GM19467 (cell line): Measurements from ENCODE around the gene LIN52.

Experiments
- ATAC-seq: cut with Tn5 transposase; IDR thresholded peaks from one replicate; pipeline ENCODE4 v1.9.1; 2021; ENCODE audit warnings: mild to moderate bottlenecking, moderate library complexity; ENCODE audit not compliant: unreplicated experiment

LIN52 gene

DNA sequence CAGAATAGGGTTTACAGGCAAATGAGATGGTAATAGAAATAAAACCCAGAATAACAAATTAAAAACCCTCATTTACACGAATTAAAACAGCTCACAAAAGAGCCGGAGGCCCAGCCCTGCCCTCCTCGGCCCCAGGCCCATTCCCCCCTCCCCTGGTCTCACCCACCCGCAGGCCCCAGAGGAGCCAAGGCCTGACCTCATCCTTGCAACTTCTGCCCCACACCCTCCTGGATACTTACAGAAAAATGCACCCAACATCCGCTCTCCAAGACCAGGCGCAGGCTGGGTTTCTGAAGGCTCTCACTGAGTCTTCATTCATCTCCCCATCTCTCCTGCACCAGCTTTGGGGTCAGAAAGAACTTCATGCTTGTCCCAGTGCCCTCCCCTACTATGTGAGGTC, 138.3 kb downstream of the LIN52 start:
- ATAC-seq, result no peak

DNA sequence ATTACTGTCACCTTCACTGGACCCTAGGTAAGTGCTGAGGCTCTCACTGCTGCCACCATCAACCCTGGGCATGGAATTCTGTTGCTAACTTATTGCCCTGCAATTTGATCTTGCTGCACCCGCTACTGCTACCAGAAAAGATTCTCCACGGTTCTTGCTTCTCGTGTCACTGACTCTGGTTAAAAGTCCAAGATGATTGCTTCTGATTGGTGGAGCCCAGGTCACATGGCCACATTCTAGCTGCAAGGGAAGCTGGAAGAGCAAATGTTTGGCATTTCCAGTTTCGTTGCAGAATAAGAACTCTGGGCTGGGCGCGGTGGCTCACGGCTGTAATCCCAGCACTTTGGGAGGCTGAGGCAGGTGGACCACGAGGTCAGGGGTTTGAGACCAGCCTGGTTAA, 147.0 kb downstream of the LIN52 start:
- no peak for ATAC-seq

DNA sequence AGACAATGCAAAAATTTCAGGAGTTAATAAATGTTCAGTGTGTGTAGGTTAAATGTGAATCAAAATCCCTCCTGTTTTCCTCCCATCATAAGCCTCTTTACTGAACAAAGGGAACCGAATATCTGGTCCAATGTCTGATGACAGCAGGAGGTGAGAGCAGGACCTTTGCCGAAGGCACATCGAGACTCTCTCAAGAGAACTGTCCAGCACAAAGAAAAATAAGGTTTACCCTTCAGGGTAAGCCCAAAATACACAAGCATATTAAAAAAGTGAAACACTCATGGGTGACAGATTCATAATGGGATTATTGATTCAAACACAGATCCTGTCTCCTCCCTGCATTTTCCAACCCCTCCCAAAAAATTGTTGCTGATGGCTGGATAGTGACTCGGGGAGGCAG, 150.3 kb downstream of the LIN52 start:
- no peak for ATAC-seq

GRCh38 chr14:74237441-74237840, 152.7 kb downstream of the LIN52 start:
- ATAC-seq, result no peak

DNA sequence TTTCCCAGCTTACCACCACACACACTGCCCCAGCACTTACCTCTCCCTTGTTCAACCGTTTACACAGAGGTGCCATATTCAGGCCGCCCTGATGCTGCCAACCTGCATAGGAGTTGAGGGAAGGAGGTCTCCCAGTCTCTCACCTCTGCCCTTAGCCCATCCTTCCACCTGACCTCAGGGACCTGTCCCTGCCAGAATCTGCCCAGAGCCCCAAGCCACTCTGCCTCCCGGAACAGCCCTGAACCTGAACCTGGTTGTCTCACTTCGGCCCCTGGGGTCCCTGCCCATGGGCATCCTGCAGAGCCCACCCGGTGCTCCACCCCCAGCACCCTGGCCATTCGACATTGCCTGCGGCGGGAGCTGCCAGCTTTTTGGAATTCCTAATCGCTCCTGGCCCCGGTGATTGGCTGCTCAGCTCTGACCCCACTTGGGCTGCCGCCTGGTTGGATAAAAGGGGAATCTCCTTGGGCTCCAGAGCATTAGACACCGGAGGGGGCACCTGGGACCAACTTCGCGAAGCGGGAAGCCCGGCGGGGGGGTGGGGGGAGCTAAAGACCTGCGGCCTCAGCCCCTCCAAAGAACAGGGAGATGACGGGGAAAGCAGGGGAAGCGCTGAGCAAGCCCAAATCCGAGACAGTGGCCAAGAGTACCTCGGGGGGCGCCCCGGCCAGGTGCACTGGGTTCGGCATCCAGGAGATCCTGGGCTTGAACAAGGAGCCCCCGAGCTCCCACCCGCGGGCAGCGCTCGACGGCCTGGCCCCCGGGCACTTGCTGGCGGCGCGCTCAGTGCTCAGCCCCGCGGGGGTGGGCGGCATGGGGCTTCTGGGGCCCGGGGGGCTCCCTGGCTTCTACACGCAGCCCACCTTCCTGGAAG, 154.5 kb downstream of the LIN52 start, which contains the start of gene VSX2:
Gene VSX2 (plus strand): TSS at position 476 of the 874 bp plus-strand sequence. CDS start 113 bp downstream, at position 589.
- ATAC-seq, result no peak

DNA sequence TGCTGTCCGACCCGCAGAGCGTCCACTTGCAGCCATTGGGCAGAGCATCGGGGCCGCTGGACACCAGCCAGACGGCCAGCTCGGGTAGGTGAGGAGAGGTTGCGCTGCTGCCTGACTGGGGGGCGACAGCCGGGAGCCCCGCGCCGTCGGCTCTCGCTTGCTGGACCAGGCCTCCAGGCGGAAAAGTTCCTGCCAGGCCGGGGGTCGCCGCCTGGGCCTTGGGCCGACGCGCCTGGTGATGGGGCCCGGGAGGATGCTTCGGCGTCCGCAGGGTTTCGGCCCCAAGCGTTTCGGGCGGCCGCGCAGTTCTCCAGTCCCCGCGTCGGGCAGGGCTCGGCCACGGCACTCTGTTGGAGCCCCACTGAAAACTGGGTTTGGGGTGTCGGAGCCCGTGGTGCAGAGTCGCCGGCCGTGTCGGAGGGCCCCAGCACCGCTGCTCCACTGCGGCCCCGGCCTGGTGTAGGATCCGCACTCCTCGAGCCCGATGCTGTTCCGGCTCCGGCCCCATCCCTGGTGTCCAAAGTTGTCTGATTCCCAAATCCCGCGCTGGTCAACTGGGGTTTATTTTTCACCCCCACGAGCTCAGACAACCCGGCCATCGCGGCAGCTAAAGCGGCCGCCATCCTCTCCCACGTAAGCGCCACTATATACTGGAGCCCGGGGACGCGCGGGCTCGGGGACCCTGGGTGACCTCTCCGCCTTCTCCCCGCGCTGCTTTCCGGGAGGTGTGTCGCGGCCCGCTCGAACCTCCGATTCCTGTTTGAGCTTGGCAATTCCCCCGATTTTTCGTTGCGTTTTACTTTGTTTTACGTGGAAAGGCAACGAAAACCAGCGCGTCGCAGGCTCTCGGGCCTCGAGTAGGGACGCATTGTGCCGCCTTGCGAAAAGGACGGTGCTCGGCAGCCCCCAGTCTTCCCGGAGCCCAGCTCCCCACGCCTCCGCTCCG, 155.4 kb downstream of the LIN52 start:
- ATAC-seq, result no peak

- no peak for ATAC-seq
Measured at GRCh38 chr14:74240794-74241651, 156.3 kb downstream of the LIN52 start.

DNA sequence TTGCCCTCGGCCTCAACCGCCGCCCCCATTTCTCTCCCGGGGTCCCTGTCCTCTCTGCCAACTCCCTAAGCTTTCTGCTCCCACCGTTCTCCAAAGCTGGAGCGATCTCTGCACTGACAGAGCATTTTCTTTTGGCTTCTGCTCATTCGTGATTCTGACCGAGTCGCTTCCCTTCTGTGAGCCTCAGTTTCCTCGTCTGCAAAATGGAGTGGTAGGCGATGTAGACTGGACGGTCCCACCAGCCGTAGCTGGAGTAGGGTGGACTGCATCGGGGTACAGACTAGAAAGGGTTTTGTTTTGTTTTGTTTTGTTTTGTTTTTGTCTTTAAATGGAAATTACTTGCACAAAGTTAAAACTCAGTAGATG, 156.9 kb downstream of the LIN52 start:
- ATAC-seq, result no peak

- no peak for ATAC-seq
Measured at GRCh38 chr14:74242021-74242779, 157.4 kb downstream of the LIN52 start.

DNA sequence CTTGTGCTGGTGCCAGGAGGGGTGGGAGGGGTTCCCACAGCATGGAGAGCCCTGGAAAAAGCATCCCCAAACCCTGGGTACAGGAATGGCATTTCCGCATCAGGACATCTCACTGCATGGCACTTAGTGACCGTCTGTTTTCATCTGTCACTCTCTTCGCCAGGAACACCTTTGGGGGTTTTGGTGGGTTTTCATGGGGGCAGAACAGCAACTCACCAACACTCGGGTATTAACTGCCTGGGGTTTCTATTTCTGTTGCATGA, 158.0 kb downstream of the LIN52 start:
- ATAC-seq, result no peak

DNA sequence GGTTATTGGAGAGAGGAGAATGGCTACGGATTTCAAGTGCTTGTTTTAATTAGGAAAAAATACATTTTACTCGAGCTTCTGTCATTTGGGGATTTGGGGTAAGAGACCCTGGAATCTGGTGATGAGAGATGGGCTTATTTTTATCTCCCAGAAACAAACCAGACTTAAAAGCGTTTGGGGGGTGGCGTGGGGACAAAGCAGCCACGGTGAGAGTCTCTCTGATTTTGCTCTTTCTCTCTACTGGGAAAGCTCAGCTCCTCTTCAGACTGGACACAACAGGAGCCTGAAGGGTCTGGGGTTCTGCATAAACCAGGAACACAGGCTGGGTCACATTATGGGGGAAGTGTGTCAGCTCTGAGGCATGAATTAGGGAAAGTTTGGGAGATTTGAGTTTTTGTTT, 158.3 kb downstream of the LIN52 start:
- no peak for ATAC-seq

DNA sequence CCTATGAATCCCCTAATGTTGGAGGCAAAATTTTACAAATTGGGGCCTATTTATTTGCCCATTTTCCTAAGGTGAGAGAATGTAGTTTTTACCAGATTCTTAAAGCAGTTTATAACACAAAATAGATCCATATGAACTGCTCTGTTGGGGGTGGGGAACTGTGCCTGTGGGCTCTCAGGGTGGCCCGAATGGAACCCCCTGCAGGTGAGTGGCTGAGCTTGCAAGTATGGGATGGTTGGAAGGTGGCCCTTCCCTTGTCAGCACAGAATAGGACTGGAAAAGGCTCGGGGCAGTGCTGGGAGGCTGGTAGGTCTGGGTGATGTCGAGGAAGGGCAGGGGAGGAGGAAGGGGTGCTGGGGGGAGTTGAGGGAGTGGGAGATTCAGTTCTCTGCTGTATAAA, 159.4 kb downstream of the LIN52 start:
- no peak for ATAC-seq

DNA sequence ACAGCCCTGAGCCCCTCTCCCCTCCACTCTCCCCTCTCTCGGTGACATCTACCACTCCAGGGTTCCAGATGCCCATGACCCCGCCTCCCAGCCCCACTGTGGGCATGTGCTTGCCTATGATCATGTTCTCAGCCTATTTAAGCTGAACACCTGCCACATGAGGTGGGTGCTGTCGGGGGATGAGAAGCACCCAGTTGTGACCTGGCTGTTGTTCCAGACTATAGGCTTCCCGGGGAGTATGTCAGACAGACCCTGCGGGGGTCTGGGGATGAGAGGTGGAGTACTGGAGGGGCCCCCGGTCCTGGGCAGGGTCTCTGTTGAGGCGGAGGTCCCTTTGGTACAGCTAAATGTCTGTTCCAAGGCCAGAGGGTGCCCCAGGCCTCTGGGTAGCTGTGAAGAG, 160.5 kb downstream of the LIN52 start:
- no peak for ATAC-seq

GRCh38 chr14:74246542-74246941, 161.8 kb downstream of the LIN52 start:
- ATAC-seq, result no peak

- no peak for ATAC-seq
Measured at GRCh38 chr14:74248017-74248416, 163.3 kb downstream of the LIN52 start.

- no peak for ATAC-seq
Measured at GRCh38 chr14:74249433-74250375, 164.9 kb downstream of the LIN52 start.
